NCI-H446 (cell line): ENCODE data around the gene GSX1.

Source experiments
- DNase-seq, 2 experiments: peaks; one replicate each; lab custom pipeline; 2025; lab: John Stamatoyannopoulos, UW

The GSX1 gene

DNA sequence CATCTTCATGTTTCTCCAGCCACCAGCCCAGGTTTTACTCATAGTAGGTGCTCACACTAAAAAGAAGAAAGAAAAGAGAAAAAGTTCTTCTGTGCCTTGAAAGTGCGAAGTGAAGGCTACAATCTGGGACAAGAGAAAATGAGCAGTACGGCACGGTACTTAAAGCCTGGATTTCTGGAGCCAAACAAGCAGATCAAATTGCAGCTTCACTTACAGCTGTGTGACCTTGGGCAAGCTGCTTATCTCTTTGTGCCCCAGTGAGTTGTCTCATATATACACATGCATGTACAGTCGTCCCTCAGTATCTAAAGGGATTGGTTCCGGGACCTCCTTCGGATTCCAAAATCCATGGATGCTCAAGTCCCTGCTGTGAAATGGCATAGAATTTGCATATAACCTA lies 41.8 kb downstream of the GSX1 start:
- no peak for DNase-seq

DNA sequence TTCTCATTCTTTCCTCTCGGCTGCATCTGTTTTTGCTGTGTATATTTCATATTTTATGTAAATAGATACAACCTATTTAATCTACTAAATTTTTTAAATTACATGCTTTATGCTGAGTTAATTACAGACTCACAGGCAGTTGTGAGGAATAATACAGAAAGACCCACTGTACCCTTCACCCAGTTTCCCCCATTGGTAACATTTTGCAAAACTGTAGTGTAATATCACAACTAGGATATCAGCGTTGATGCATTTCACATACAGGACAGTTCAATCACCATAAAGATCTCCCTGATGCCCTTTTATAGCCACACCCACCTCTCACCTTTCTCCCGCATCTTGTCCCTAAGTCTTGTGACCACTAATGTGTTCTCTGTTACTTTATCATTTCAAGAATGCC lies 43.5 kb downstream of the GSX1 start:
- no peak for DNase-seq

GRCh38 chr13:27839809-27840467 lies 47.7 kb downstream of the GSX1 start:
- DNase-seq = no peak

- no peak for DNase-seq
These were observed 50.3 kb downstream of the GSX1 start for GRCh38 chr13:27842571-27842970.
